Stimulated activated naive CD4-positive, alpha-beta T cell (primary cell): Measurements from ENCODE around the gene ARMH2.
"Not testable (repeated sequence)": the region's sequence is repeated elsewhere in the genome, so short reads cannot be mapped to it uniquely, and the experiment has no call there.

Experiments used
- DNase-seq, 6 experiments: peaks; one replicate each; lab custom pipeline; 2025; lab: John Stamatoyannopoulos, UW

The ARMH2 gene

GRCh38 chr6:24818346-24818745 is 19.6 kb upstream of the ARMH2 start:
- no peak for DNase-seq

DNA sequence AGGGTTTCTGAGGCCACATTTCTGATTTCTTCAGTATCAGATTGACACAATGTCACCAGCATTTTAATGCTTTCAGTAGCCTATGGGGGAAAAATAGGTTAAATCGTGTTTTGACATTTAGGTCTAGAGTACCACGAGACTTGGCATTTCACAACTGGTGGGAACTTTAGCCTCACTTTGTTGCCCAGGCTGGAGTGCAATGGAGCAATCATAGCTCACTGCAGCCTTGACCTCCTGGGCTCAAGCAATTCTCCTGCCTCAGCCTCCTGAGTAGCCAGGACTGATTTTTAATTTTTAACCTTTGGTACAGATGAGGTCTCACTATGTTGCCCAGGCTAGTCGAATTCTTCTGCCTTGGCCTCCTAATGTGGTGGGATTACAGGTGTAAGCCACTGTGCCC is 11.0 kb upstream of the ARMH2 start:
- DNase-seq, result no peak

DNA sequence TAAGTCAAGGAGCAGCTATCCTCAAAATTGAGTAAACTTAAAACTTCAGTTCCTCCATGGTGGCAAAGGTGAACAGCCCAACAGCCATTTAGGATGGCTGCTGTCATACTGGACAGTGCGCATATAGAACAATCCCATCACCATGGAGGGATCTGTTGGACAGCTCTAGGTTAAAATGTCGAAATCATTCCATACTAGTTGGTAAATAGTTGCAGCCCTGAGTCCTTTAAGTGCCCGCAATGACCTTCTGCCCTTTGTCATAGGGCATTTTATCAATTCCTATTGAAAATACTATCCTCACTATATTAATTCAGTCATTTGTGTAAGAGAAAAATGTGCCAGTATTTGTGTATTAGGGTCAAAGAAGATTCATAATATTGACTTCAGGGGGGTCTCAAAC is 8.9 kb upstream of the ARMH2 start:
- DNase-seq, result no peak

DNA sequence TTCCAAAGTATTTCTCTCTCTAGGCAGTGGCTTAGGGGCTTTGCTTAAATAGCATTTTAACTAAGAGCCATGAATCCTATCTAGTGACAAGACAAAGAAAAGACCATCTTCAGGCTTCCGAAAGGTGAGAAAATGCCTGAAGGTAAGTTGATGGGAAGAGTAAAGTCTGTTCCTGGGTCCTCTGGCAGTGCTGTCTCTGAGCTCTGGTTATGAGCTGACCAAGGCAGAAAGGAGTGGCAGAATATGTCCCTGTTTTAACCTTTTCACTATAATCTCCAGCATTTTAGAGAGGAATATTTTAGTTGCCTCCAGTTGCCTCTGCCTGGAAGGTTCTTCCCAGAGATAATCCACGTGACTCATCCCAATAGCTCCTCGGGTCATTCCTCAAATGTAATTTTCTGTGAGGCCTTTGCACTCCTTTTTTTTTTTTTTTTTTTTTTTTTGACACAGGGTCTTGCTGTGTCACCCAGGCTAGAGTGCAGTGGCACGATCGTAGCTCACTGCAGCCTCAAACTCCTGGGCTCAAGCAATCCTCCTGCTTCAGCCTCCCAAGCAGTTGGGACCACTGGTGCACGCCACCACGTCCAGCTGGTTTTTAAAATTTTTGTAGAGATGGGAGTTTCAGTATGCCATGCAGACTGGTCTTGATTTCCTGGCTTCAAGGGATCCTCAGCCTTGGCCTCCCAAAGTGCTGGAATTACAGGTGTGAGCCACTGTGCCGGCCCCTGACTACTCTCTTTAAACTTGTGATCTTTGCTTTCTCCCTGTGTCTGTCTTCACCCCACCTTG is 3.7 kb upstream of the ARMH2 start:
- DNase-seq, result peak in 1 of 6 experiments; percentile 22

GRCh38 chr6:24799541-24799915 is 811 bp upstream of the ARMH2 start:
- no peak for DNase-seq

DNA sequence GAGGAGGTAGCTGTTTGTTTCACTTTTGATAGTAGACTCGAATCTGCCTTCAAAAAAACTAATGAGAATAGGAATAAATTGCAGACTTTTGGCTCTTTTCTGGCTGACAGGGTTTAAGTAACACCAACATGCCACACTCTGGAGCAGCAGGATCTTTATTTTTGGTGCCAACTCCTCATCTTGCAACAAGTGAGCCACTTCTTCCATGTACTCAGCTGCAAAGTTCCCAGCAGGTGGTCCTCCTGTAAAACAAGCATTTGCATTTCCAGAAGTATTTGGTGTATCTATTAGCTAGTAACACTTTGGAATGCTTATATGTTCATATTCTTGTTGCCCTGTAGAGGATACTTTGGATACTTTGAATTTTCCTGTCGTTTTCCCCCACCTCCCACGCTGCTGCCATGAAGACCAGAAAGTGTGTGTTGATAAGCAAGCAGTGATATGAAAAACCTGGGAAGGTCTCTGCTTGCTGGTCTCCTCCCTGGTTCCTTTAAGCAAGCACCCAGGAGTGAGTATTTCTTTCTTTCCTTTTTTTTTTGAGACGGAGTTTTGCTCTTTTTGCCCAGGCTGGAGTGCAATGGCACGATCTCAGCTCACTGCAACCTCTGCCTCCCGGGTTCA is 1.0 kb downstream of the ARMH2 start:
- no peak for DNase-seq

DNA sequence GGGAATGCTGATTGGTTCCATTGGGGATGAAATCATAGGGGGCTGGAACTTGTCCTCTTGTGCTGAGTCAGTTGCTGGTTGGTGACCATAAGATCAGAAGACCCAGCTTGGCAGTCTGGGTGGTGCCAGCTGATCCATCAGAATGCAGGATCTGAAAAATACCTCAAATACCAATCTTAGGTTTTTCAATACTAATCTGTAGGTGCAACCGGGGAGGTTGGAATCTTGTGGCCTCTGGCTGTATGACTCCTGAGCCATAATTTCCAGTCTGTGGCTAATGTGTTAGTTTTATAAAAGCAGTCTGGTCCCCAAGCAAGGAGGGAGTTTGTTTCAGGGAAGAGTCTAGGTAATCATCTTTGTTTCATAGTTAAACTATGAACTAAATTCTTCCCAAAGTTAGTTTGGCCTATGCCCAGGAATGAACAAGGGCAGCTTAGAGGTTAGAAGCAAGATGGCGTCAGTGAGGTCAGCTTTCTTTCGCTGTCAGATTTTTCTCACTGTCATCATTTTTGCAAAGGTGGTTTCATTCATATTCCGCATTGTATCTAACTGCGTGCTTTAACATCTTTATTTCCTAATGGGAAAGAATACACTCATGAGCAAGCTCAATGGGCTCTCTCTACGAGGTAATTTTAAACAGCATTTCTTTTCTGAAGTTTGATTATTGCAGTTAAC is 2.0 kb downstream of the ARMH2 start:
- no peak for DNase-seq

GRCh38 chr6:24795106-24795505 is 3.6 kb downstream of the ARMH2 start:
- DNase-seq, result no peak

- DNase-seq, result no peak
Observed at GRCh38 chr6:24788031-24788665, 10.6 kb downstream of the ARMH2 start.

DNA sequence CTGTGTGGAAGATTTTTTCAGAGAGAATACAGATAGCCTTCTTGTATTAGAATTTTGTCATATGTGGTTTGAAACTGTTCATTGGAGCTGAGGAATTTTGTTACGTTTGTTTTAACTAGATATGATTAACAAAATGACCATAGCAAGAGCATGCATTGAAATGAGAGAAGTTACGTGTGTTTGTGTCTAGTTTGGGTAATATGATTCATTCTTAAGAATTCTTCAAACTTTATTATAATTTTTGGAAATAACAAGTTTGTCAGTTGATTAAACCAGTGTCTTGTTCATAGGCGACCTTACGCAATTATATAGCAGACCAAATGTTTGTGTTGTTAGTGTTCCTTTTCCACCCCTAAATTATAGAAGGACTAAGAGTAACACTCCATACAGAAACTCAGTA is 18.5 kb downstream of the ARMH2 start:
- DNase-seq, result no peak

DNA sequence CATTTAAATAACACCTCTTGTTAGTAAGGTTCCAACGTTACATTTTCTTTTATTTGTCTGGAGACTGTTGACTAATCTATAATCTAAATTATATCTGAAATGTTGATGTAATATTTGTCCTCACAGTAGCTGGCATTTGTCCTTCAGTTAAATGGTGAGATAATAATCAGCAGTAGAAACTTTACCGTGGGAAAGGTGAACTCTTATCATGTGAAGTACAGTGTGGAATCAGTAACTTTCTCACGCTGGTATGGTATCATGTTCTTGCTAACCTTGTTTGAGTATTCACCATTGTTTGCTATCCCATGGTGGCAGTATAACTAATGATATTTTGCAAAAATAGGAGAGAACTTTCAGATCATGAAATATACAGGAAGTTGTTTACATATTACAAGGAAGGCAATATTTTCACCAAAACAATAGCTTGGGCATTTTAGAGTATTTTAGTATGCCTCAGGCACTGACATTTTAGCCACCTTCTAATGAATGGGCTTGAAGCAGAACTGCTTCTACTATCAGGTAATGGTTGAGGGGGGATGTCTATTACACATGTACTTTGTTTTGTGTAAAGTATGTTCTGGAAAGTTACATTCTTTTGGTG is 19.2 kb downstream of the ARMH2 start:
- DNase-seq, result no peak

DNA sequence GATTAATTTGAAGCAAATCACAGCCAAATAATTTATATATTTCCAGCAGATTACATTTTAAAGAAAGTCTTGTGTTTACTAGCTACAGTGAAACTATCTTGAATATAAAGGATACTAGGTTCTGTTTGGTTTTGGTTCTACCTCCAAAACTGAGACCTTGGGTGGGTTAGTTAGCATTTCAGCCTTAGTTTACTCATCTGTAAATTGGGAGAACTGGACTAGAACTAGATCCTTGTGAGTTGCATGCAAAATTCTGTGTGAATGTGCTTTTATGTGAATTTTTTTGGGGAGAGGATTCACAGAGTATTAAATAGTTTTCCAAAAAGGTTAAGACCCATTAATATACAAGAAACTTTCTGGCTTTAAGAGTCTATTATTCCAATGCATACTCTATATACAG is 19.8 kb downstream of the ARMH2 start:
- no peak for DNase-seq

- no peak for DNase-seq
Observed at GRCh38 chr6:24778121-24778520, 20.6 kb downstream of the ARMH2 start.

DNA sequence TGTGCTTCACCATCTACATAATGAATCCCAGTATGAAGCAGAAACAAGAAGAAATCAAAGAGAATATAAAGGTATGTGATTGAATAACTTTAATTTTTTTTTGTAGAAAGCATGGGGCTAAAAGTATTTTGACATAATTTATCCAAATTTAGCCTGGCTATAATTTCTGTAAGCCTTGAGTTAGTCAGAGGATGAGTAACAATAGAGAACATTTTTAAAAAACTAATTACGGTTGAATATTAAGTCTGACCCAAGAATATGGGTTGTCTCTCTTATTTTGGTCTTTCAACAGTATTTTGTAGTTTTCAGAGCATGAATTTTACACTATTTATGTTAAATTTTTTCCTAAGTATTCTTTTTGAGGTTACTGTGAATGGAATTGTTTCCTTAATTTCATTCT is 21.5 kb downstream of the ARMH2 start:
- no peak for DNase-seq

- DNase-seq, result peak in 1 of 6 experiments; percentile 6
Observed at GRCh38 chr6:24775520-24776058, 23.1 kb downstream of the ARMH2 start.

DNA sequence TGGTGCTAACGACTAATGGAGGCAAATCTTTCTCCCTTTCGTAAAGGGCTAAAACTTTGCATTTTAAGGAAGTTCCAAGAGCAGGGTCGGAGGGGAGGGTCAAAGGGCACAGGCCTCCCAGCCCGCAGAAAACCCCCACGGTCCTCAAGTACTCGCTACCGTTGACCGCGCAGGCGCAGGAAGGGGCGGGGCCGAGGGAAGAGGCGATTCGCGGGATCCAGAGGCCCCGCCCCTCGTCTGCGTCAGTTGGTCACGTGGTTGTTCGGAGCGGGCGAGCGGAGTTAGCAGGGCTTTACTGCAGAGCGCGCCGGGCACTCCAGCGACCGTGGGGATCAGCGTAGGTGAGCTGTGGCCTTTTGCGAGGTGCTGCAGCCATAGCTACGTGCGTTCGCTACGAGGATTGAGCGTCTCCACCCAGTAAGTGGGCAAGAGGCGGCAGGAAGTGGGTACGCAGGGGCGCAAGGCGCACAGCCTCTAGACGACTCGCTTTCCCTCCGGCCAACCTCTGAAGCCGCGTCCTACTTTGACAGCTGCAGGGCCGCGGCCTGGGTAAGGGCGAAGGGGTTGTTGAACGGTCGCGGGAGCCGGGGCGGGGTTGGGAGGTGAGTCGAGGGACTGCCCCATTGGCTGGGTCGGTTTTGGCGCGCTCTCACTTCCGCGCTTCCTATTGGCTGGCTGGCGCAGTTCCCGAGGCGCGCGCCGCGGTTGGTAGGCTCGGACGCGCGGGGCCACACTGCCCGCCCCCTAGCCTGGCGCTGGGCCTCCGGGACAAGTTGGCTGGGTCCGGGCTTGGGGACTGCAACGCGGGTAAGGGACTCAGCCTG is 23.8 kb downstream of the ARMH2 start, which contains the start of gene GMNN:
Gene GMNN (plus strand): TSS at position 242 of the 824 bp plus-strand sequence. CDS start 2,310 bp downstream, outside the sequence.
- DNase-seq, result peak; percentile 85 to 98 (median 94)

GRCh38 chr6:24768361-24768760 is 30.4 kb downstream of the ARMH2 start:
- DNase-seq, result no peak

DNA sequence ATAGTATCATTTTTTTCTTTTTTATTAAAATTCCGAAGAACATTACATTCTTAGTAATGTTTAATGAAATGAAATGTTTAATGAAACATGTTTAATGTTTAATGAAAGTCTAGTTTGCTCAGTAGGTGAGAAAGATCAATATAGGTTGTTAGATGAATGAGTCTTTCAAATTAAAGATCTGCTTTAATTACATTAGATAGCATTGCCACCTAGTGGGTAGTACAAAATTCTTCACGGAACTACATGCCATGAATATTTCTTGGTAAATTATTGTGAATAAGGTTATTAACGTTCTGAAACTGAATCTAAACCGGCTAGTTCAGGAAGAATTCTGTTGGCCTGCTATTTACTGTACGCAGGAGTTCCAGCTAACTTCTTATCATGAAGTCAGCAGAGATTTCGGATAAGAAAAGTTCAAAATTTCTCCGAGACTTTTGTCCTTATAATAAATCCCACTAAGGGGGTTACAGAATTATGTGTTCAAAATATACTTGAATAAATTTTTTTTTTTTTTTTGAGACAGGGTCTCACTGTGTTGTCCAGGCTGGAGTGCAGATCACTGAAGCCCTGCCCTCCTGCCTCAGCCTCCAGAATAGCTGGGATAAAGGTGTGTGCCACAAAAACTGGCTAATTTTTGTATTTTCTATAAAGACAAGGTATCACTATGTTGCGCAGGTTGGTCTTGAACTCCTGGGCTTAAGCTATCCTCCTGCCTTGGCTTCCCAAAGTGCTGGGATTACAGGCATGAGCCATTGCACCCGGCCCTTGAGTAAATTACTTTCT is 31.8 kb downstream of the ARMH2 start:
- peak in 2 of 6 experiments; percentile 20 to 41 for DNase-seq

DNA sequence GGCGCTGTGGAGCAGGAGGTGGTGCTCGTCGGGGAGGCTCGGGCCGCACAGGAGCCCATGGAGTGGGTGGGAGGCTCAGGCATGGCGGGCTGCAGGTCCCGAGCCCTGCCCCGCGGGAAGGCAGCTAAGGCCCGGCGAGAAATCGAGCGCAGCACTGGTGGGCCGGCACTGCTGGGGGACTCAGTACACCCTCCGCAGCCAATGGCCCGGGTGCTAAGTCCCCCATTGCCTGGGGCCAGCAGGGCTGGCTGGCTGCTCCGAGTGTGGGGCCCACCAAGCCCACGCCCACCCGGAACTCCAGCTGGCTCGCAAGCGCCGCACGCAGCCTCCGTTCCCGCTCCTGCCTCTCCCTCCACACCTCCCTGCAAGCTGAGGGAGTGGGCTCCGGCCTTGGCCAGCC is 32.7 kb downstream of the ARMH2 start:
- DNase-seq, result not testable (repeated sequence)
